Subcutaneous adipose tissue (tissue), 4 donors: Measurements from ENCODE around the gene ELF1. TPM values are rescaled to one million over a fixed set of nuclear protein-coding genes. Genes with fewer than 3 reads are reported as not detected.

Experiments used
- CTCF ChIP-seq: fragments of 450-650 bp; IDR thresholded peaks from one replicate; pipeline ENCODE4 v1.5.1; 2016; ENCODE audit warnings: low read depth, mild to moderate bottlenecking, control low read depth, antibody characterized with exemption, moderate library complexity
- total RNA-seq, 4 donors: library from RNA; depleted of rRNA; stranded (reverse); fragments of >200 nt; gene quantifications; one replicate each; pipeline ENCODE4 v1.1.0, GENCODE V29; 2016

ELF1 gene
- total RNA-seq, 4 donors from 2014 or later, result 68.6 to 109 (median 102) TPM

- TF ChIP-seq CTCF, result no peak
Measured at GRCh38 chr13:40943073-40943472, 76.0 kb downstream of the ELF1 start.

DNA sequence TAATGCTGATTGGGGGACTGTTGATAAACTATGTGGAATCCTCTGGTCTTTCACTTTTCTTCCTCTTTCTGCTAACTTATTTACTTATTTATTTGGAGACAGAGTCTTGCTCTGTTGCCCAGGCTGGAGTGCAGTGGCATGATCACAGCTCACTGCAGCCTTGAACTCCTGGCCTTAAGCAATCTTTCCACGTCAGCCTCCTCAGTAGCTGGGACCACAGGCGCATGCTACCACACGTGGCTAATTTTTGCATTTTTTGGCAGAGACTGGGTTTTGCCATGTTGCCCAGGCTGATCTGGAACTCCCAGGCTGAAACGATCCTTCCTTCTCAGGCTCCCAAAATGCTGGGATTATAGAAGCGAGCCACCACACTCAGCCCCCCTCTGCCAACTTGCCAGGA, 77.5 kb downstream of the ELF1 start:
- TF ChIP-seq CTCF, result no peak

DNA sequence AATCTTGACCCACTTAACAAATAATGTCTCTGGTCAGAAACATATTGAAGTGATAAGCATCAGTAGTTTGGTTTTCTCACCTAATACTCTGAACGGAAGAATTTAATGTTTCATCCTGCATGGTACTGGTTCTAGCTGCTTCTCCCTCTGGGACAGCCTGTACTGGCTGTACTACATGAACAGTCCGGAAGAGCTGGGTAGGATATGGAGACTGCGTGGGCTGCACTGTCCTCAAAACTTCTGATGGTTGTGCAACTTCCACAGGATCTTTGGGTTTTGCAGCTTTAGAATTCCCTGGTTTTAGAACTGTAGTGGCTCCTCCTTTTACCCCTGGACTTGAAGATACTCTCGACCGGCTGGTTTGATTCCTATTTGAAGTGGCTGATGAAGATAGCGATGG, 78.3 kb downstream of the ELF1 start:
- no peak for TF ChIP-seq CTCF

- no peak for TF ChIP-seq CTCF
Measured at GRCh38 chr13:40933508-40934204, 85.5 kb downstream of the ELF1 start.

DNA sequence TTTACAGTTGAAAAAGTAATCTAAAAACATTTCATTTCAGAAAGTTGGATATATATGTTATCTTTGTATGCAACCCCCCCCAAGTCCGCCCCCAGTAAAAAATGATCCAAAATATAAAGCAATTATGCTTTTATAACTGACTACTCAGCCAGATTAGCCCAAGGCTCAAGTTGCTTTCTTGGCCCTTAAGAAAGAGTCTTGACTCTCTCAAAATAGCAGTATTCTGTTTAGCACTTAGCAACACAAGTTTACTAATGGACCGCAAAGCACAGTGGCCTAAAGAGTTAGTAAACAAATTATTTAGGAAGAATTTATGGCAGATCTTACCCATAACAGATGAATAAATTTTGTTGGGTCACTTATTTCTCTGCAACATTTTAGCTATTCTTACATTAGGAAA, 86.9 kb downstream of the ELF1 start:
- no peak for TF ChIP-seq CTCF

DNA sequence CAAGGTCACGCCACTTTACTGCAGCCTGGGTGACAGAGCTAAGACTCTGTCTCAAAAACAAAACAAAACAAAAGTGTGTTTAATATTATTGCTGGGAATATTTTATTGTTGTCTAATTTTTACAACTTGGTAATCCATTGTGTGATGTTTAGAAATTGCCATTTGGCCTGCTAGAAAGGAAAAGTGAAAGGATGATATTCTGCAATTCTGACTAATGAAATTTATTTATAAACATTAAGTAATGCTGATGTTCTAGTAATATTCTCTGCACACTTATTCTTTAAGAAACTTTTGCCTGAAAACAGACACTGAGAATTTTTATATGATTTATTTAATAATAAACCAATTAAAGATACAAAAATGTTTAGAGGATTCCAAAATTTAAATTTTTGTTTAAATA, 87.4 kb downstream of the ELF1 start:
- no peak for TF ChIP-seq CTCF

- TF ChIP-seq CTCF, result no peak
Measured at GRCh38 chr13:40928980-40929379, 90.1 kb downstream of the ELF1 start.
